ENCODE measurements around the gene STAB2.

DNA sequence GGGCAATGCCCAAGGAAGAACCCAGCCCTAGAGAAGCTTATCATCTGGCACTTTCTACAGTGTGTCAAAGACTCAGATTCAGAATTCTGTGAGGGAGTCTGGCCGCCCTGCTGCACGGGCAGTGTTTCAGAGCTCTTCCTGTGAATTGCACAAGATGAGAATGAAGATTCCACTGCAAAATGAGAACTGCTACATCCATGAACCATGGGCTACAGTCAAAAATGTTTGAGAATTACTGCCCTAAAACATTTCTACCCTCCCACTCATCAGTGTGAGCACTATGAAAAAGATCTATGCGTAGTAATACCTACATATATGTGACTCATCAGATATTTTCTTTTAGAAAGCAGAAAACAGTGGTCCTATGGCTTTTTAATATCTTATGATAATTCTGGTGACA is 104.0 kb downstream of the STAB2 start:
- TF ChIP-seq, protein P1, sequence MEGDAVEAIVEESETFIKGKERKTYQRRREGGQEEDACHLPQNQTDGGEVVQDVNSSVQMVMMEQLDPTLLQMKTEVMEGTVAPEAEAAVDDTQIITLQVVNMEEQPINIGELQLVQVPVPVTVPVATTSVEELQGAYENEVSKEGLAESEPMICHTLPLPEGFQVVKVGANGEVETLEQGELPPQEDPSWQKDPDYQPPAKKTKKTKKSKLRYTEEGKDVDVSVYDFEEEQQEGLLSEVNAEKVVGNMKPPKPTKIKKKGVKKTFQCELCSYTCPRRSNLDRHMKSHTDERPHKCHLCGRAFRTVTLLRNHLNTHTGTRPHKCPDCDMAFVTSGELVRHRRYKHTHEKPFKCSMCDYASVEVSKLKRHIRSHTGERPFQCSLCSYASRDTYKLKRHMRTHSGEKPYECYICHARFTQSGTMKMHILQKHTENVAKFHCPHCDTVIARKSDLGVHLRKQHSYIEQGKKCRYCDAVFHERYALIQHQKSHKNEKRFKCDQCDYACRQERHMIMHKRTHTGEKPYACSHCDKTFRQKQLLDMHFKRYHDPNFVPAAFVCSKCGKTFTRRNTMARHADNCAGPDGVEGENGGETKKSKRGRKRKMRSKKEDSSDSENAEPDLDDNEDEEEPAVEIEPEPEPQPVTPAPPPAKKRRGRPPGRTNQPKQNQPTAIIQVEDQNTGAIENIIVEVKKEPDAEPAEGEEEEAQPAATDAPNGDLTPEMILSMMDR (IDR thresholded peaks at IDR 0.05), result no peak
- TF ChIP-seq ZFX (IDR thresholded peaks at IDR 0.05; ENCODE audit: borderline replicate concordance), result no peak
